Fibroblast of lung (primary cell): ENCODE results near the gene TSHZ2. TPM values are rescaled to one million over a fixed set of nuclear protein-coding genes. Genes with fewer than 3 reads are reported as not detected.

Source experiments
- DNase-seq, 2 donors: peaks; one replicate each; pipeline versions ENCODE4 v3.0.0 to v3.0.0-alpha.2; 2010; ENCODE audit warnings: low read depth in 2 of 2
- H2AFZ ChIP-seq: 2 replicates; pipeline ENCODE4 v1.5.1; 2012; ENCODE audit warnings: low read length, control low read depth, inconsistent platforms
- H3K27ac ChIP-seq: 2 replicates; pipeline ENCODE4 v1.5.1; 2011; ENCODE audit warnings: low read length, control low read depth; ENCODE audit not compliant: insufficient read depth
- H3K27me3 ChIP-seq: 2 replicates; pipeline ENCODE4 v1.5.1; 2011; ENCODE audit warnings: mild to moderate bottlenecking, low read length; ENCODE audit not compliant: control insufficient read depth, insufficient read depth
- H3K36me3 ChIP-seq: 2 replicates; pipeline ENCODE4 v1.5.1; 2011; ENCODE audit warnings: low read length; ENCODE audit not compliant: control insufficient read depth, insufficient read depth
- H3K4me1 ChIP-seq: 2 replicates; pipeline ENCODE4 v1.5.1; 2011; ENCODE audit warnings: low read length; ENCODE audit not compliant: control insufficient read depth, insufficient read depth; ENCODE audit errors: extremely low read depth
- H3K4me2 ChIP-seq: 2 replicates; pipeline ENCODE4 v1.5.1; 2011; ENCODE audit warnings: low read length, control low read depth; ENCODE audit not compliant: insufficient read depth; ENCODE audit errors: extremely low read depth
- H3K4me3 ChIP-seq, 4 experiments: fragments of 200-600 bp in 1 of 4; sonication (generic) in 1 of 4; replicated peaks in 1 of 4; 2 replicates each; pipeline ENCODE4 v1.5.1; 2011 to 2016; ENCODE audit warnings: low read length in 4 of 4, low read depth in 3 of 4, mild to moderate bottlenecking in 3 of 4, control low read depth in 2 of 4, inconsistent platforms in 1 of 4, mixed read lengths in 1 of 4; ENCODE audit not compliant: insufficient read depth in 1 of 4; ENCODE audit errors: control extremely low read depth in 1 of 4
- H3K79me2 ChIP-seq: 2 replicates; pipeline ENCODE4 v1.5.1; 2012; ENCODE audit warnings: mild to moderate bottlenecking, low read length, inconsistent platforms; ENCODE audit not compliant: control insufficient read depth, insufficient read depth
- H3K9ac ChIP-seq: 2 replicates; pipeline ENCODE4 v1.5.1; 2011; ENCODE audit warnings: mild to moderate bottlenecking, low read length, control low read depth; ENCODE audit not compliant: insufficient read depth
- H3K9me3 ChIP-seq: 2 replicates; pipeline ENCODE4 v1.5.1; 2012; ENCODE audit warnings: low read depth, low read length; ENCODE audit not compliant: control insufficient read depth, insufficient read depth
- H4K20me1 ChIP-seq: 2 replicates; pipeline ENCODE4 v1.5.1; 2011; ENCODE audit warnings: low read length; ENCODE audit not compliant: control insufficient read depth, insufficient read depth; ENCODE audit errors: extremely low read depth
- EZH2 ChIP-seq: IDR thresholded peaks from 2 replicates; pipeline ENCODE4 v1.5.1; 2012; ENCODE audit warnings: low read length, control low read depth, mild to moderate bottlenecking; ENCODE audit errors: missing control alignments
- polyA plus RNA-seq, 2 donors: library from polyadenylated mRNA; depleted of rRNA in 1 of 2; stranded (reverse) in 1 of 2; unstranded in 1 of 2; fragments of >200 nt; gene quantifications; 2 replicates each; pipeline ENCODE4 v1.2.1, GENCODE V29; 2011 to 2012; ENCODE audit warnings: missing spikeins in 1 of 2
- total RNA-seq: library from RNA; depleted of rRNA; stranded (reverse); fragments of >200 nt; gene quantifications from 2 replicates; pipeline ENCODE4 v1.2.1, GENCODE V29; 2014
- TF ChIP-seq, protein P1 (sequence below), 2 donors: IDR thresholded peaks in 1 of 2; conservative IDR thresholded peaks in 1 of 2; 1 replicate in 1 of 2; 2 replicates in 1 of 2; pipeline ENCODE4 v1.5.1; 2011 to 2012; ENCODE audit warnings: low read length in 2 of 2, control low read depth in 1 of 2, inconsistent platforms in 1 of 2, low read depth in 1 of 2, mild to moderate bottlenecking in 1 of 2

TSHZ2 gene
- total and polyA plus RNA-seq, 2 donors (not counting 1 experiment from before 2014, with no cell fraction given), result 0.15 to 2.6 TPM

GRCh38 chr20:53304146-53304545 lies 332.0 kb downstream of the TSHZ2 start:
- no peak for TF ChIP-seq EZH2
- TF ChIP-seq, protein P1, sequence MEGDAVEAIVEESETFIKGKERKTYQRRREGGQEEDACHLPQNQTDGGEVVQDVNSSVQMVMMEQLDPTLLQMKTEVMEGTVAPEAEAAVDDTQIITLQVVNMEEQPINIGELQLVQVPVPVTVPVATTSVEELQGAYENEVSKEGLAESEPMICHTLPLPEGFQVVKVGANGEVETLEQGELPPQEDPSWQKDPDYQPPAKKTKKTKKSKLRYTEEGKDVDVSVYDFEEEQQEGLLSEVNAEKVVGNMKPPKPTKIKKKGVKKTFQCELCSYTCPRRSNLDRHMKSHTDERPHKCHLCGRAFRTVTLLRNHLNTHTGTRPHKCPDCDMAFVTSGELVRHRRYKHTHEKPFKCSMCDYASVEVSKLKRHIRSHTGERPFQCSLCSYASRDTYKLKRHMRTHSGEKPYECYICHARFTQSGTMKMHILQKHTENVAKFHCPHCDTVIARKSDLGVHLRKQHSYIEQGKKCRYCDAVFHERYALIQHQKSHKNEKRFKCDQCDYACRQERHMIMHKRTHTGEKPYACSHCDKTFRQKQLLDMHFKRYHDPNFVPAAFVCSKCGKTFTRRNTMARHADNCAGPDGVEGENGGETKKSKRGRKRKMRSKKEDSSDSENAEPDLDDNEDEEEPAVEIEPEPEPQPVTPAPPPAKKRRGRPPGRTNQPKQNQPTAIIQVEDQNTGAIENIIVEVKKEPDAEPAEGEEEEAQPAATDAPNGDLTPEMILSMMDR (conservative IDR thresholded peaks at IDR 0.05 in 1 of 2, IDR thresholded peaks at IDR 0.05 in 1 of 2; ENCODE audit: low read depth in 1 of 2, low read length in 2 of 2), result no peak
- no peak overlapping the region for H3K4me3 ChIP-seq
- H3K79me2 ChIP-seq, result no peaks in the 10 kb centered on the region
- H3K4me1 ChIP-seq, result no peaks in the 10 kb centered on the region
- H3K9ac ChIP-seq, result no peak overlapping the region
- no peak for DNase-seq
- H2AFZ ChIP-seq, result no peak overlapping the region
- no peak overlapping the region for H3K27ac ChIP-seq
- H3K27me3 ChIP-seq, result no peaks in the 10 kb centered on the region
- H3K9me3 ChIP-seq, result no peaks in the 10 kb centered on the region
- H3K36me3 ChIP-seq, result no peaks in the 10 kb centered on the region
- H4K20me1 ChIP-seq, result no peaks in the 10 kb centered on the region
- H3K4me2 ChIP-seq, result no peak overlapping the region

- Histone ChIP-seq H3K4me2 (no peak overlapping the region), H3K9ac (no peak overlapping the region), H3K36me3 (no peaks in the 10 kb centered on the region), H3K27me3 (no peaks in the 10 kb centered on the region), H3K27ac (no peak overlapping the region), H3K4me3 (no peak overlapping the region), H3K79me2 (no peaks in the 10 kb centered on the region), H2AFZ (no peak overlapping the region), H4K20me1 (no peaks in the 10 kb centered on the region), H3K4me1 (no peaks in the 10 kb centered on the region), H3K9me3 (no peaks in the 10 kb centered on the region)
- no peak for DNase-seq
- no peak for TF ChIP-seq EZH2
- TF ChIP-seq, protein P1 (conservative IDR thresholded peaks at IDR 0.05 in 1 of 2, IDR thresholded peaks at IDR 0.05 in 1 of 2; ENCODE audit: low read depth in 1 of 2, low read length in 2 of 2), result no peak
Measured at GRCh38 chr20:53306192-53306805, 334.1 kb downstream of the TSHZ2 start.

DNA sequence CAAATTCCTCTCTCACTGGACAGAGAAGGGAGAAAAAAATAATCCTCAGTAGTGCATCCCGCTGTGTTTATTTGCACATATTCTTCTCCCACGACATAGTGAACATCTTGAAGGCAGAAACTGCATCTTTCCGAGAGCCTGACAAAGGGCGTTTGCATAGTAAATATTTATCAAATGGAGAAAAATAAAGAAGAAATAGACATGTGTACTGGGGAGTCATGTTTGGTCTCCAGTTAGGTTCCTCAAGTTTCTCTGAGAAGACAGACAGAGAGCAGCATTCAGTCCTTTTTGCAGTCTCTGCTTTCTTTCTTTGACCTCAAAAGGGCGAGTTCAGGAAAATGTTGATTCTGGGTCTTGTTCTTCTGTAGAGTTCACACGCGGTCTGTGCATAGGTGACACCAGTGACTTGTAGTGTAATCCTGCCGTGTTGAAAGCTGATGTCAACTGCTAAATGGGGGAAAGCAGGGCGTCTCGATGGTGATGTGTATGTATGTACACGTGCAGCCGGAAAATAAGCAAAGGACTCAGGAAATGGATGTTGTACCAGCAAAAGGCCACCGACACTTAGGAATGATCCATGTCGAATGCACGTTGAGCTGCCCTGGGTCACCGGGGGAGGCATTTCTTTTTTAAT lies 335.9 kb downstream of the TSHZ2 start:
- no peaks in the 10 kb centered on the region for H3K27me3 ChIP-seq
- DNase-seq, result no peak

More for the DNA sequence above, 335.9 kb downstream of the TSHZ2 start:
- no peaks in the 10 kb centered on the region for H3K36me3 ChIP-seq
- H4K20me1 ChIP-seq, result no peaks in the 10 kb centered on the region
- H3K4me3 ChIP-seq, result no peak overlapping the region
- H3K27ac ChIP-seq, result no peak overlapping the region
- H3K4me2 ChIP-seq, result no peak overlapping the region
- H3K9ac ChIP-seq, result no peak overlapping the region
- no peaks in the 10 kb centered on the region for H3K9me3 ChIP-seq
- H3K4me1 ChIP-seq, result no peaks in the 10 kb centered on the region
- no peaks in the 10 kb centered on the region for H3K79me2 ChIP-seq
- TF ChIP-seq, protein P1 (conservative IDR thresholded peaks at IDR 0.05 in 1 of 2, IDR thresholded peaks at IDR 0.05 in 1 of 2; ENCODE audit: low read depth in 1 of 2, low read length in 2 of 2), result no peak
- no peak for TF ChIP-seq EZH2
- no peak overlapping the region for H2AFZ ChIP-seq
